SK-N-SH treated with all-trans-retinoic acid at 6 μM for 48 hours (cell line): Measurements from ENCODE around the gene STIM2.

Experiments used
- ATAC-seq: fragments of 200-7000 bp; cut with Tn5 transposase; 3 replicates; pipeline ENCODE4 v1.9.1; 2020; ENCODE audit warnings: mild to moderate bottlenecking, moderate library complexity
- BACH2 ChIP-seq: fragments of 250-450 bp; sonication (Bioruptor Pico); IDR thresholded peaks from 2 replicates; pipeline ENCODE4 v1.9.0; 2021; ENCODE audit warnings: mild to moderate bottlenecking, borderline replicate concordance
- CSDC2 ChIP-seq: fragments of 250-450 bp; sonication (Bioruptor Pico); IDR thresholded peaks from 2 replicates; pipeline ENCODE4 v1.5.0; 2020; ENCODE audit warnings: mild to moderate bottlenecking, moderate library complexity
- ESRRG ChIP-seq: fragments of 250-450 bp; sonication (Bioruptor Pico); IDR thresholded peaks from 2 replicates; pipeline ENCODE4 v1.6.1; 2021; ENCODE audit warnings: mild to moderate bottlenecking
- ISL1 ChIP-seq: fragments of 250-450 bp; sonication (Bioruptor Pico); IDR thresholded peaks from 2 replicates; pipeline ENCODE4 v2.1.2; 2022; ENCODE audit warnings: mild to moderate bottlenecking, moderate library complexity
- OSR1 ChIP-seq: fragments of 250-450 bp; sonication (Bioruptor Pico); IDR thresholded peaks from 2 replicates; pipeline ENCODE4 v1.8.0; 2022; ENCODE audit warnings: moderate library complexity, mild to moderate bottlenecking, inconsistent platforms
- PPARA ChIP-seq: fragments of 250-450 bp; sonication (Bioruptor Pico); IDR thresholded peaks from 2 replicates; pipeline ENCODE4 v1.5.0; 2020; ENCODE audit warnings: mild to moderate bottlenecking, borderline replicate concordance
- RARB ChIP-seq: fragments of 250-450 bp; sonication (Bioruptor Pico); IDR thresholded peaks from 2 replicates; pipeline ENCODE4 v1.8.0; 2021; ENCODE audit warnings: mild to moderate bottlenecking, moderate library complexity
- SNAI2 ChIP-seq: fragments of 250-450 bp; sonication (Bioruptor Pico); IDR thresholded peaks from 2 replicates; pipeline ENCODE4 v1.5.0; 2020; ENCODE audit warnings: mild to moderate bottlenecking, moderate library complexity
- TCF4 ChIP-seq: fragments of 250-450 bp; sonication (Bioruptor Pico); IDR thresholded peaks from 2 replicates; pipeline ENCODE4 v1.8.0; 2021; ENCODE audit warnings: mild to moderate bottlenecking, moderate library complexity, borderline replicate concordance
- ZC3H10 ChIP-seq: fragments of 250-450 bp; sonication (Bioruptor Pico); IDR thresholded peaks from 2 replicates; pipeline ENCODE4 v1.5.1; 2021; ENCODE audit warnings: mild to moderate bottlenecking, moderate library complexity
- ZFP3 ChIP-seq: fragments of 250-450 bp; sonication (Bioruptor Pico); IDR thresholded peaks from 2 replicates; pipeline ENCODE4 v1.5.0; 2020; ENCODE audit warnings: mild to moderate bottlenecking, moderate library complexity
- ZFP30 ChIP-seq: fragments of 450-650 bp; formaldehyde crosslinking; IDR thresholded peaks from 2 replicates; pipeline ENCODE4 v1.5.0; 2022; ENCODE audit warnings: mild to moderate bottlenecking, moderate library complexity
- ZNF565 ChIP-seq: fragments of 450-650 bp; formaldehyde crosslinking; conservative IDR thresholded peaks from 2 replicates; pipeline ENCODE4 v1.5.0; 2020; ENCODE audit warnings: low read depth, mild to moderate bottlenecking, moderate library complexity
- ZNF70 ChIP-seq: fragments of 450-650 bp; formaldehyde crosslinking; IDR thresholded peaks from 2 replicates; pipeline ENCODE4 v1.5.0; 2020; ENCODE audit warnings: mild to moderate bottlenecking, moderate library complexity
- TF ChIP-seq, protein P1 (sequence below): fragments of 250-450 bp; sonication (Bioruptor Pico); IDR thresholded peaks from 2 replicates; pipeline ENCODE4 v1.8.0; 2020; ENCODE audit warnings: mild to moderate bottlenecking, moderate library complexity, borderline replicate concordance
- TF ChIP-seq, protein P2 (sequence below): fragments of 250-450 bp; sonication (Bioruptor Pico); IDR thresholded peaks from 2 replicates; pipeline ENCODE4 v1.5.1; 2021; ENCODE audit warnings: mild to moderate bottlenecking, moderate library complexity

Gene STIM2

DNA sequence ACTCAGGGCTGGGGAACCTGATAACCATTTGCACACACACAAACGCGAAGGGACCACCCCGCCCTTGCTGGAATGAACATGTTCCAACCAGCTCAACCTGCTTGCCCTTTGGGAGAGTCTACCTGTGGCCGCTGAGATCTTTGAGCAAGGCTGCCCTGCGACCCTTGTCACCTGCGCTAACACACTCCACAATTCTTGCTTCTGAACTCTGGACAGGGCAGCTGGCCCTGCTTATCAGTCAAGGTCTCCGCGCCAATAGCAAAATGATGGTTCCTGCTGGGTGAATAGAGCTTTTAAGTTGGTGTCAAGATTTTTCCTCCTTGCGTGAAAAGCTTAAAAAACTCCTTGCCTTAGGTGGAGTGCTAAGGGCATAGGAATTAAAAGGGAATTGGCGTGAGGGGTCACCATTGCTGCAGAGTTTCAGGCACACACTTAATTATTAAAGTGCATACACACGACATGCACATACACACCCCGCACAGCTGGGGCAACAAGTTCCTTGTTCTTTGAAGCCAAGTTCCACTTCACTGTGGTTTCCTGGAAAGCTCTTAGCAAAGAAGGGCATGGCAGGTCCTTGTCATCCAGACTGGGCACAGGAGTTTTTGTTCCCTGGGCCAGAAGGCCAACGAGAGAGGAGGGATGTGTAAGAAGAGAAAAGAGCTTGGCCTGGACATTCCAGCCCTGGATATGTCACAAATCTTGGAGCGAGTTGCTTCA lies 207.7 kb downstream of the STIM2 start:
- TF ChIP-seq ZFP3 (CRISPR knock-in tag) (no peak), RARB (CRISPR knock-in tag) (no peak), ZNF70 (CRISPR knock-in tag) (no peak), PPARA (CRISPR knock-in tag) (no peak), TCF4 (CRISPR knock-in tag) (no peak), ISL1 (CRISPR knock-in tag) (no peak), BACH2 (CRISPR knock-in tag) (no peak), CSDC2 (CRISPR knock-in tag) (no peak), ZC3H10 (no peak), OSR1 (no peak), ZNF565 (CRISPR knock-in tag) (no peak), ESRRG (no peak), ZFP30 (CRISPR knock-in tag) (no peak), SNAI2 (CRISPR knock-in tag) (no peak)
- TF ChIP-seq, protein P1, sequence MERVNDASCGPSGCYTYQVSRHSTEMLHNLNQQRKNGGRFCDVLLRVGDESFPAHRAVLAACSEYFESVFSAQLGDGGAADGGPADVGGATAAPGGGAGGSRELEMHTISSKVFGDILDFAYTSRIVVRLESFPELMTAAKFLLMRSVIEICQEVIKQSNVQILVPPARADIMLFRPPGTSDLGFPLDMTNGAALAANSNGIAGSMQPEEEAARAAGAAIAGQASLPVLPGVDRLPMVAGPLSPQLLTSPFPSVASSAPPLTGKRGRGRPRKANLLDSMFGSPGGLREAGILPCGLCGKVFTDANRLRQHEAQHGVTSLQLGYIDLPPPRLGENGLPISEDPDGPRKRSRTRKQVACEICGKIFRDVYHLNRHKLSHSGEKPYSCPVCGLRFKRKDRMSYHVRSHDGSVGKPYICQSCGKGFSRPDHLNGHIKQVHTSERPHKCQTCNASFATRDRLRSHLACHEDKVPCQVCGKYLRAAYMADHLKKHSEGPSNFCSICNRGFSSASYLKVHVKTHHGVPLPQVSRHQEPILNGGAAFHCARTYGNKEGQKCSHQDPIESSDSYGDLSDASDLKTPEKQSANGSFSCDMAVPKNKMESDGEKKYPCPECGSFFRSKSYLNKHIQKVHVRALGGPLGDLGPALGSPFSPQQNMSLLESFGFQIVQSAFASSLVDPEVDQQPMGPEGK (CRISPR knock-in tag) = no peak
- TF ChIP-seq, protein P2, sequence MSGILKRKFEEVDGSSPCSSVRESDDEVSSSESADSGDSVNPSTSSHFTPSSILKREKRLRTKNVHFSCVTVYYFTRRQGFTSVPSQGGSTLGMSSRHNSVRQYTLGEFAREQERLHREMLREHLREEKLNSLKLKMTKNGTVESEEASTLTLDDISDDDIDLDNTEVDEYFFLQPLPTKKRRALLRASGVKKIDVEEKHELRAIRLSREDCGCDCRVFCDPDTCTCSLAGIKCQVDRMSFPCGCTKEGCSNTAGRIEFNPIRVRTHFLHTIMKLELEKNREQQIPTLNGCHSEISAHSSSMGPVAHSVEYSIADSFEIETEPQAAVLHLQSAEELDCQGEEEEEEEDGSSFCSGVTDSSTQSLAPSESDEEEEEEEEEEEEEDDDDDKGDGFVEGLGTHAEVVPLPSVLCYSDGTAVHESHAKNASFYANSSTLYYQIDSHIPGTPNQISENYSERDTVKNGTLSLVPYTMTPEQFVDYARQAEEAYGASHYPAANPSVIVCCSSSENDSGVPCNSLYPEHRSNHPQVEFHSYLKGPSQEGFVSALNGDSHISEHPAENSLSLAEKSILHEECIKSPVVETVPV = no peak
- ATAC-seq = no peak
